K562 (cell line): Measurements from ENCODE around the gene CCDC88A. TPM values are rescaled to one million over a fixed set of nuclear protein-coding genes. Genes with fewer than 3 reads are reported as not detected.

Experiments
- ATF1 ChIP-seq, 2 experiments: fragments of 450-650 bp in 1 of 2; IDR thresholded peaks; 2 replicates each; pipeline ENCODE4 v1.6.1; 2016; ENCODE audit warnings: missing compliant biosample characterization in 1 of 2, missing genetic modification characterization in 1 of 2
- ATF3 ChIP-seq, 2 experiments: fragments of 450-650 bp in 1 of 2; sonication (generic) in 1 of 2; formaldehyde crosslinking in 1 of 2; IDR thresholded peaks in 1 of 2; conservative IDR thresholded peaks in 1 of 2; 2 replicates each; pipeline versions ENCODE4 v1.6.1 to v1.8.1; 2016 to 2023; ENCODE audit warnings: mild to moderate bottlenecking in 2 of 2, moderate library complexity in 2 of 2, inconsistent platforms in 1 of 2, missing genetic modification reagents in 1 of 2
- C11orf30 ChIP-seq: fragments of 450-650 bp; IDR thresholded peaks from 2 replicates; pipeline ENCODE4 v1.6.1; 2016; ENCODE audit warnings: low read depth, mild to moderate bottlenecking
- CREM ChIP-seq: IDR thresholded peaks from 2 replicates; pipeline ENCODE4 v1.6.1; 2014; ENCODE audit warnings: antibody characterized with exemption, low read depth
- DIDO1 ChIP-seq: fragments of 450-650 bp; IDR thresholded peaks from 2 replicates; pipeline ENCODE4 v1.6.1; 2016; ENCODE audit warnings: low read depth, missing biosample characterization, missing genetic modification characterization
- EGR1 ChIP-seq: fragments of 450-650 bp; conservative IDR thresholded peaks from 2 replicates; pipeline ENCODE4 v1.6.1; 2017; ENCODE audit warnings: mild to moderate bottlenecking
- ETV6 ChIP-seq, 3 experiments: fragments of 150-350 bp in 1 of 3; sonication (generic) in 1 of 3; formaldehyde crosslinking in 1 of 3; IDR thresholded peaks; 2 replicates each; pipeline versions ENCODE4 v1.6.1 to v1.8.0; 2014 to 2022; ENCODE audit warnings: borderline replicate concordance in 2 of 3, low read depth in 2 of 3, antibody characterized with exemption in 1 of 3, low read length in 1 of 3, mild to moderate bottlenecking in 1 of 3, missing genetic modification reagents in 1 of 3
- FUS ChIP-seq: fragments of 200-400 bp; formaldehyde crosslinking; optimal IDR thresholded peaks from 2 replicates; pipeline ENCODE3; 2017; ENCODE audit warnings: low read depth, low read length
- L3MBTL2 ChIP-seq: fragments of 450-650 bp; IDR thresholded peaks from 2 replicates; pipeline ENCODE4 v1.6.1; 2016; ENCODE audit warnings: mild to moderate bottlenecking, moderate library complexity
- MAFK ChIP-seq: IDR thresholded peaks from 2 replicates; pipeline ENCODE4 v1.6.1; 2011; ENCODE audit warnings: low read length, improper control_type of control experiment
- MBD2 ChIP-seq: sonication (generic); IDR thresholded peaks from 2 replicates; pipeline ENCODE4 v1.6.1; 2016; ENCODE audit warnings: low read depth, borderline replicate concordance
- MED1 ChIP-seq: sonication (generic); formaldehyde crosslinking; IDR thresholded peaks from 2 replicates; pipeline ENCODE4 v1.8.1; 2023; ENCODE audit warnings: missing genetic modification reagents, borderline replicate concordance
- NR2F6 ChIP-seq: fragments of 450-650 bp; formaldehyde crosslinking; IDR thresholded peaks from 2 replicates; pipeline ENCODE4 v1.4.0; 2020; ENCODE audit warnings: mild to moderate bottlenecking
- POLR2B ChIP-seq: fragments of 450-650 bp; IDR thresholded peaks from 2 replicates; pipeline ENCODE4 v1.6.1; 2018; ENCODE audit warnings: low read depth; ENCODE audit not compliant: partially characterized antibody
- PRPF4 ChIP-seq: fragments of 200-400 bp; formaldehyde crosslinking; IDR thresholded peaks from one replicate; pipeline ENCODE4 v1.6.1; 2017; ENCODE audit warnings: low read length, low read depth, mild to moderate bottlenecking; ENCODE audit not compliant: insufficient read depth, poor library complexity, severe bottlenecking
- SIN3A ChIP-seq, 2 experiments: fragments of 150-350 bp in 1 of 2; IDR thresholded peaks; 2 replicates each; pipeline ENCODE4 v1.6.1; 2011 to 2016; ENCODE audit warnings: borderline replicate concordance in 2 of 2, low read depth in 2 of 2, low read length in 2 of 2, mild to moderate bottlenecking in 2 of 2, moderate library complexity in 2 of 2; ENCODE audit not compliant: control insufficient read depth in 1 of 2
- ZBTB2 ChIP-seq: fragments of 450-650 bp; IDR thresholded peaks from 2 replicates; pipeline ENCODE4 v1.6.1; 2016; ENCODE audit warnings: antibody characterized with exemption
- ZC3H4 ChIP-seq: sonication (generic); formaldehyde crosslinking; IDR thresholded peaks from 2 replicates; pipeline ENCODE4 v1.9.0; 2021; ENCODE audit warnings: missing genetic modification reagents, borderline replicate concordance
- ZFPM2 ChIP-seq: fragments of 250-450 bp; sonication (Bioruptor Pico); IDR thresholded peaks from 2 replicates; pipeline ENCODE4 v1.5.1; 2022; ENCODE audit warnings: mild to moderate bottlenecking
- ZNF224 ChIP-seq: sonication (generic); formaldehyde crosslinking; IDR thresholded peaks from 2 replicates; pipeline ENCODE4 v1.8.0; 2022; ENCODE audit warnings: mild to moderate bottlenecking, missing genetic modification reagents
- ZNF444 ChIP-seq: fragments of 250-450 bp; sonication (Bioruptor Pico); IDR thresholded peaks from 2 replicates; pipeline ENCODE4 v1.4.0; 2020; ENCODE audit warnings: mild to moderate bottlenecking, moderate library complexity
- ZNF75A ChIP-seq: fragments of 450-650 bp; formaldehyde crosslinking; IDR thresholded peaks from 2 replicates; pipeline ENCODE4 v1.4.0; 2020; ENCODE audit warnings: mild to moderate bottlenecking
- polyA plus RNA-seq, 8 experiments: library from polyadenylated mRNA; depleted of rRNA in 4 of 8; stranded (reverse) in 5 of 8; unstranded in 3 of 8; fragments of >200 nt; fragmentation: Nextera tagmentation in 2 of 8; fragmentation: Illumina TruSeq in 1 of 8; extraction: Ambion mirVana in 2 of 8; extraction: Trizol in 1 of 8; gene quantifications; 2 replicates each; pipeline versions ENCODE4 v1.2.1 to v1.2.3, GENCODE V29; 2011 to 2014; ENCODE audit warnings: inconsistent platforms in 1 of 8, missing spikeins in 1 of 8
- total RNA-seq, 7 experiments: library from RNA; depleted of rRNA in 6 of 7; stranded (reverse); fragments of >200 nt in 6 of 7; fragmentation: Illumina TruSeq in 2 of 7; extraction: Trizol in 2 of 7; gene quantifications; 2 replicates each; pipeline versions ENCODE4 v1.2.1 to v1.2.3, GENCODE V29; 2011 to 2021; ENCODE audit warnings: low replicate concordance in 1 of 7
- TF ChIP-seq, protein P1 (sequence below): fragments of 250-450 bp; sonication (Bioruptor Pico); IDR thresholded peaks from 2 replicates; pipeline ENCODE4 v1.8.0; 2021; ENCODE audit warnings: moderate library complexity, mild to moderate bottlenecking, inconsistent platforms
- TF ChIP-seq, protein P2 (sequence below): IDR thresholded peaks from 3 replicates; pipeline ENCODE4 v1.6.1; 2011; ENCODE audit warnings: borderline replicate concordance, mild to moderate bottlenecking; ENCODE audit not compliant: insufficient read length, insufficient read depth
- TF ChIP-seq, protein P3 (sequence below): fragments of 450-650 bp; IDR thresholded peaks from 2 replicates; pipeline ENCODE4 v1.6.1; 2016; ENCODE audit warnings: low read depth, mild to moderate bottlenecking, moderate library complexity

CCDC88A gene
- total and polyA plus RNA-seq, 9 of the 15 experiments (the other 6 are each of a cell fraction or from before 2014, with no cell fraction given) = 29.3 to 102 (median 55.6) TPM

GRCh38 chr2:55459714-55460274 is 40.1 kb upstream of the CCDC88A start (continued):
- TF ChIP-seq SIN3A (IDR thresholded peaks at IDR 0.05; ENCODE audit: borderline replicate concordance in 2 of 2, control insufficient read depth in 1 of 2, low read depth in 2 of 2, low read length in 2 of 2) (no peak), ATF3 (IDR thresholded peaks at IDR 0.05) (peak; percentile 53), ATF3 (CRISPR knock-in tag; conservative IDR thresholded peaks at IDR 0.05) (no peak), ZBTB2 (no peak), ZFPM2 (CRISPR knock-in tag) (no peak), MAFK (0 out of 2 replicates have a peak, but pooled peaks have one; percentile 22), ZC3H4 (CRISPR knock-in tag) (no peak), ATF1 (CRISPR knock-in tag; IDR thresholded peaks at IDR 0.05) (no peak), ATF1 (tag; IDR thresholded peaks at IDR 0.05) (peak; percentile 44), MED1 (CRISPR knock-in tag) (no peak), PRPF4 (no peak), NR2F6 (CRISPR knock-in tag) (no peak), C11orf30 (peak; percentile 42; the same call in 1 of the 2 replicates), FUS (no peak), POLR2B (peak; percentile 34), ZNF224 (no peak), ZNF75A (CRISPR knock-in tag) (no peak), ETV6 (IDR thresholded peaks at IDR 0.05; ENCODE audit: borderline replicate concordance in 1 of 2, low read depth in 2 of 2, low read length in 1 of 2) (no peak), ETV6 (CRISPR knock-in tag; IDR thresholded peaks at IDR 0.05; ENCODE audit: borderline replicate concordance) (no peak), EGR1 (peak; percentile 90), MBD2 (0 out of 2 replicates have a peak, but pooled peaks have one; percentile 14), ZNF444 (CRISPR knock-in tag) (no peak), CREM (peak; percentile 42; the same call in 1 of the 2 replicates), DIDO1 (tag) (no peak), L3MBTL2 (no peak)
- TF ChIP-seq, protein P1, sequence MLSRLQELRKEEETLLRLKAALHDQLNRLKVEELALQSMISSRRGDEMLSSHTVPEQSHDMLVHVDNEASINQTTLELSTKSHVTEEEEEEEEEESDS (CRISPR knock-in tag) = no peak
- TF ChIP-seq, protein P2, sequence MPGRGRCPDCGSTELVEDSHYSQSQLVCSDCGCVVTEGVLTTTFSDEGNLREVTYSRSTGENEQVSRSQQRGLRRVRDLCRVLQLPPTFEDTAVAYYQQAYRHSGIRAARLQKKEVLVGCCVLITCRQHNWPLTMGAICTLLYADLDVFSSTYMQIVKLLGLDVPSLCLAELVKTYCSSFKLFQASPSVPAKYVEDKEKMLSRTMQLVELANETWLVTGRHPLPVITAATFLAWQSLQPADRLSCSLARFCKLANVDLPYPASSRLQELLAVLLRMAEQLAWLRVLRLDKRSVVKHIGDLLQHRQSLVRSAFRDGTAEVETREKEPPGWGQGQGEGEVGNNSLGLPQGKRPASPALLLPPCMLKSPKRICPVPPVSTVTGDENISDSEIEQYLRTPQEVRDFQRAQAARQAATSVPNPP = no peak
- TF ChIP-seq, protein P3, sequence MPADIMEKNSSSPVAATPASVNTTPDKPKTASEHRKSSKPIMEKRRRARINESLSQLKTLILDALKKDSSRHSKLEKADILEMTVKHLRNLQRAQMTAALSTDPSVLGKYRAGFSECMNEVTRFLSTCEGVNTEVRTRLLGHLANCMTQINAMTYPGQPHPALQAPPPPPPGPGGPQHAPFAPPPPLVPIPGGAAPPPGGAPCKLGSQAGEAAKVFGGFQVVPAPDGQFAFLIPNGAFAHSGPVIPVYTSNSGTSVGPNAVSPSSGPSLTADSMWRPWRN = no peak
